Fibroblast of upper back skin (primary cell): ENCODE results near the gene EDN3.

ENCODE experiments used
- DNase-seq: peaks from one replicate; pipeline ENCODE4 v3.0.0-alpha.2; 2013

The EDN3 gene

GRCh38 chr20:59365611-59366285, 65.3 kb downstream of the EDN3 start:
- DNase-seq, result no peak

- no peak for DNase-seq
Observed at GRCh38 chr20:59371431-59371830, 71.0 kb downstream of the EDN3 start.

- peak; percentile 67 for DNase-seq
Observed at GRCh38 chr20:59374261-59374660, 73.8 kb downstream of the EDN3 start.

GRCh38 chr20:59375541-59375940, 75.1 kb downstream of the EDN3 start:
- peak; percentile 56 for DNase-seq
